Kidney (tissue), 22 donors: ENCODE results near the gene MAGI3. TPM values are rescaled to one million over a fixed set of nuclear protein-coding genes. Genes with fewer than 3 reads are reported as not detected.

Source experiments
- DNase-seq, 5 donors: peaks; one replicate each; pipeline ENCODE4 v3.0.0-alpha.2; 2013 to 2020
- FAIRE-seq: peaks from 2 replicates; lab custom pipeline; 2012; peaks lifted over from hg19 to GRCh38; lab: Jason Lieb, UNC
- H3K27ac ChIP-seq, 2 donors: one replicate each; pipeline ENCODE4 v1.7.0; 2013; ENCODE audit warnings: low read depth in 2 of 2, low read length in 2 of 2, inconsistent platforms in 1 of 2
- H3K27me3 ChIP-seq: one replicate; pipeline ENCODE4 v1.7.1; 2013; ENCODE audit warnings: low read length, inconsistent platforms; ENCODE audit not compliant: control insufficient read depth, insufficient read depth
- H3K36me3 ChIP-seq, 3 donors: one replicate each; pipeline versions ENCODE4 v1.7.0 to v1.7.1; 2013; ENCODE audit warnings: low read length in 3 of 3, control low read depth in 1 of 3, inconsistent platforms in 1 of 3; ENCODE audit not compliant: insufficient read depth in 3 of 3, control insufficient read depth in 2 of 3
- H3K4me1 ChIP-seq, 3 donors: one replicate each; pipeline versions ENCODE4 v1.7.0 to v1.7.1; 2013; ENCODE audit warnings: low read length in 3 of 3, inconsistent platforms in 1 of 3, low read depth in 1 of 3; ENCODE audit not compliant: control insufficient read depth in 2 of 3, insufficient read depth in 2 of 3
- H3K4me3 ChIP-seq, 3 donors: one replicate each; pipeline versions ENCODE4 v1.7.0 to v1.8.1; 2013; ENCODE audit warnings: low read length in 3 of 3, control low read depth in 1 of 3, inconsistent platforms in 1 of 3
- H3K9ac ChIP-seq, 3 donors: one replicate each; pipeline versions ENCODE4 v1.7.0 to v1.7.1; 2013; ENCODE audit warnings: low read length in 3 of 3, control low read depth in 1 of 3, inconsistent platforms in 1 of 3
- H3K9me3 ChIP-seq, 3 donors: one replicate each; pipeline versions ENCODE4 v1.7.0 to v1.7.1; 2013; ENCODE audit warnings: low read length in 3 of 3, control low read depth in 1 of 3, inconsistent platforms in 1 of 3; ENCODE audit not compliant: control insufficient read depth in 2 of 3, insufficient read depth in 1 of 3
- intact Hi-C: fragments of 100-400 bp; cut with DNase I; formaldehyde crosslinking; loops from one replicate; pipeline ENCODE4 v1.11.1; 2022
- long read RNA-seq, 10 donors: library from polyadenylated mRNA in 1 of 10; unstranded in 1 of 10; transcript quantifications; one replicate each; pipeline ENCODE4 v2.0.0 and lab custom pipeline, GENCODE V29; 2021 to 2026
- polyA plus RNA-seq: library from polyadenylated mRNA; stranded (reverse); fragments of 350-450 nt; fragmentation: Illumina TruSeq; extraction: RNeasy Lipid Tissue Mini Kit (QIAGEN cat#74804); gene quantifications from one replicate; pipeline ENCODE4 v1.2.3, GENCODE V29; 2014; ENCODE audit warnings: low read depth, low replicate concordance; ENCODE audit not compliant: insufficient read depth
- total RNA-seq: library from RNA; stranded (reverse); fragmentation: NEBNext Ultra II Directional; extraction: Animal tissue kit (Norgen Biotek cat#: 25700); gene quantifications from one replicate; pipeline ENCODE4 v1.2.1, GENCODE V29; 2021
- TF ChIP-seq, protein P1 (sequence below): IDR thresholded peaks from 3 replicates; pipeline ENCODE4 v1.5.1; 2012; ENCODE audit warnings: mild to moderate bottlenecking, moderate library complexity, borderline replicate concordance; ENCODE audit not compliant: insufficient read depth; ENCODE audit errors: extremely low read depth
- donor health status: control.
- donor health status: control.
- donor health status: control.
- donor health status: control.
- donor health status: control.
- donor health status: DM: yes; HTN: yes; CAD: no.
- donor health status: Normal renal cell carcinoma (clear cell type).

The MAGI3 gene
- total RNA-seq = 25.9 TPM
- polyA plus RNA-seq = 5.6 TPM
- long read RNA-seq, donor 1 = 0 reads
- long read RNA-seq, donor 2 = 0 reads
- long read RNA-seq, donor 3, full-length matches to known transcripts = 1 of 30 reads
- long read RNA-seq, donor 3, partial matches to known transcripts = 29 of 30 reads
- long read RNA-seq, donor 3, other reads (novel, unspliced or antisense) = 0 of 30 reads
- long read RNA-seq, donor 4, full-length matches to known transcripts = 4 of 4 reads
- long read RNA-seq, donor 4, partial matches to known transcripts = 0 of 4 reads
- long read RNA-seq, donor 4, other reads (novel, unspliced or antisense) = 0 of 4 reads
- long read RNA-seq, donor 5 = 0 reads
- long read RNA-seq, donor 6, partial matches to known transcripts = 0 of 2 reads
- long read RNA-seq, donor 6, other reads (novel, unspliced or antisense) = 0 of 2 reads
- long read RNA-seq, donor 7, full-length matches to known transcripts = 17 of 31 reads
- long read RNA-seq, donor 7, partial matches to known transcripts = 2 of 31 reads
- long read RNA-seq, donor 7, other reads (novel, unspliced or antisense) = 12 of 31 reads
- long read RNA-seq, donor 8, partial matches to known transcripts = 0 of 2 reads
- long read RNA-seq, donor 8, other reads (novel, unspliced or antisense) = 0 of 2 reads
- long read RNA-seq, donor 9 = 0 reads
- long read RNA-seq, donor 10, full-length matches to known transcripts = 2 of 2 reads
- long read RNA-seq, donor 10, partial matches to known transcripts = 0 of 2 reads
- long read RNA-seq, donor 10, other reads (novel, unspliced or antisense) = 0 of 2 reads

- H3K27ac ChIP-seq = peak within 1 kb of the TSS; percentile 82 to 89
- TF ChIP-seq, protein P1, sequence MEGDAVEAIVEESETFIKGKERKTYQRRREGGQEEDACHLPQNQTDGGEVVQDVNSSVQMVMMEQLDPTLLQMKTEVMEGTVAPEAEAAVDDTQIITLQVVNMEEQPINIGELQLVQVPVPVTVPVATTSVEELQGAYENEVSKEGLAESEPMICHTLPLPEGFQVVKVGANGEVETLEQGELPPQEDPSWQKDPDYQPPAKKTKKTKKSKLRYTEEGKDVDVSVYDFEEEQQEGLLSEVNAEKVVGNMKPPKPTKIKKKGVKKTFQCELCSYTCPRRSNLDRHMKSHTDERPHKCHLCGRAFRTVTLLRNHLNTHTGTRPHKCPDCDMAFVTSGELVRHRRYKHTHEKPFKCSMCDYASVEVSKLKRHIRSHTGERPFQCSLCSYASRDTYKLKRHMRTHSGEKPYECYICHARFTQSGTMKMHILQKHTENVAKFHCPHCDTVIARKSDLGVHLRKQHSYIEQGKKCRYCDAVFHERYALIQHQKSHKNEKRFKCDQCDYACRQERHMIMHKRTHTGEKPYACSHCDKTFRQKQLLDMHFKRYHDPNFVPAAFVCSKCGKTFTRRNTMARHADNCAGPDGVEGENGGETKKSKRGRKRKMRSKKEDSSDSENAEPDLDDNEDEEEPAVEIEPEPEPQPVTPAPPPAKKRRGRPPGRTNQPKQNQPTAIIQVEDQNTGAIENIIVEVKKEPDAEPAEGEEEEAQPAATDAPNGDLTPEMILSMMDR = no peak
- intact Hi-C loops = no loop called here
- H3K4me1 ChIP-seq = peaks cover 3 to 8% (median 3%) of the 10 kb centered on the region in 3 donors
- DNase-seq (peak; percentile 99 to 100 (median 99)), FAIRE-seq (no peak)
- H3K9me3 ChIP-seq = no peaks in the 10 kb centered on the region
- peak within 1 kb of the TSS; percentile 76 to 79 (median 79) for H3K9ac ChIP-seq
- H3K4me3 ChIP-seq = peak within 1 kb of the TSS; percentile 89 to 93 (median 90)
- H3K36me3 ChIP-seq = no peaks in the 10 kb centered on the region
- no peaks in the 10 kb centered on the region for H3K27me3 ChIP-seq
Observed at GRCh38 chr1:113389953-113390834, at the start of gene MAGI3. TSS of gene MAGI3 (plus strand) at chr1:113390515. CDS start at chr1:113391034, 519 bp downstream.

DNA sequence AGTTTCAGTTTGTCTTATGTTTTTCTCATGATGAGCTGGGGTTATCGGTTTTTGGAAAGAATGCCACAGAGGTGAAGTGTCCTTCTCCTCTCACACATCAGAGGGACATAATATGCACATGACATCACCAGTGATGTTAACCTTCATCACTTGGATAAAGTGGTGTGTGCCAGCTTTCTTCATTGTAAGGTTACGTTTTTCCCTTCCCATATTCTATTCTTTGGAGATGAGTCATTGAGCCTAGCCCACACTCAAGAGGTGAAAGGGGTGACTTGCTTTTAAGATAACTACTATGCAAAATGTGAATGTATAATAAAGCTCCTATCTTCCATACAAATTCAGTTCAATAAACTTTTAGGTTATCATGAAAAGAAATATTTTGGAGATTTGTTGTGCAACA lies 36.7 kb upstream of the MAGI3 start:
- Histone ChIP-seq H3K4me1 (no peaks in the 10 kb centered on the region), H3K4me3 (no peak overlapping the region), H3K27me3 (no peaks in the 10 kb centered on the region), H3K27ac (no peak overlapping the region), H3K9ac (no peak overlapping the region), H3K36me3 (no peaks in the 10 kb centered on the region), H3K9me3 (no peaks in the 10 kb centered on the region)
- TF ChIP-seq, protein P1 = no peak
- no peak for DNase-seq
- FAIRE-seq = no peak
- intact Hi-C loops = no loop called here

DNA sequence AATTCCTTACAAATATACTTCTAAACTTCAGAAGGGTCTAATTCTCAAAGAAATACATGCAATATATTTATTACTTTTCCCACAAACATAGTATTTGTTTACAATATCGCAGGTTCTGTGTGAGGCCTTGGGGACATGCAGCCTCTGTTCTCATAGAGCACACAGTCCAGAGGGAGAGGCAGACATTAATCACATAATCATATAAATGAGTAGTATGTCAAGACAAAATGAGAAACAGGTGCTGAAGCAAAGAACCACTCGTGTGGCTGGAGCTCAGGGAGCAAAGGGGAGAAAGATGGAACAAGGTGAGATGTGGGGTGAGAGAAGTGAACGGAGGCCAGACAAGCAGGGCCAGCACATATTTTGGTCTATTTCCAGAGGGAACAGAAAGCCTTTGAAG lies 26.4 kb upstream of the MAGI3 start:
- no peak for FAIRE-seq

More for the DNA sequence above, 26.4 kb upstream of the MAGI3 start:
- Histone ChIP-seq H3K36me3 (no peaks in the 10 kb centered on the region), H3K9ac (no peak overlapping the region), H3K9me3 (no peaks in the 10 kb centered on the region), H3K4me1 (no peaks in the 10 kb centered on the region), H3K27me3 (no peaks in the 10 kb centered on the region), H3K27ac (no peak overlapping the region), H3K4me3 (no peak overlapping the region)
- DNase-seq = no peak
- TF ChIP-seq, protein P1 = no peak
- intact Hi-C loops = no loop called here
